Measurements from ENCODE around the gene NXPH2.
"Not testable (repeated sequence)": the region's sequence is repeated elsewhere in the genome, so short reads cannot be mapped to it uniquely, and the experiment has no call there.

NXPH2 gene

GRCh38 chr2:138760676-138761075 is 19.5 kb downstream of the NXPH2 start:
- no peak for DNase-seq (ENCODE audit: low read depth in 3 of 3, low spot score in 1 of 3)

DNA sequence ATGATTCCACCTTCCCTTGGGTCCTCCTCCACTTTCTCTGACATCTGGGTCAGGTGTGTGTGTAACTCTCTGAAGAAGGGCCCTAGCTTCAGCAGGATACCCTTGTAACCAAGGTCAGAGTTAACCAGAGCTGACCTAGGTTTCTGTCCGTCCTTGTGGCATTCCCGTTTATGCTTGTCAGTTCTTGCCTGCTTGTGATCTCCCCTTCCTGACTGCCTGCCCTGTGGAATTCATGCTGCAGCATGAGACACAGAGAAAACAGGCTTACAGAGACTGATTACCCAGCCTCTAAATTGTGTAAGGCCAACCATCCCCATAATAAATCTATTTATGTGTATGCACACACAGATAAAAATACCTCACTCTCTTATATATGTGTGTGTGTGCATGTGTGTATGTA is 22.8 kb downstream of the NXPH2 start:
- DNase-seq (ENCODE audit: low read depth in 3 of 3, low spot score in 1 of 3): no peak

DNA sequence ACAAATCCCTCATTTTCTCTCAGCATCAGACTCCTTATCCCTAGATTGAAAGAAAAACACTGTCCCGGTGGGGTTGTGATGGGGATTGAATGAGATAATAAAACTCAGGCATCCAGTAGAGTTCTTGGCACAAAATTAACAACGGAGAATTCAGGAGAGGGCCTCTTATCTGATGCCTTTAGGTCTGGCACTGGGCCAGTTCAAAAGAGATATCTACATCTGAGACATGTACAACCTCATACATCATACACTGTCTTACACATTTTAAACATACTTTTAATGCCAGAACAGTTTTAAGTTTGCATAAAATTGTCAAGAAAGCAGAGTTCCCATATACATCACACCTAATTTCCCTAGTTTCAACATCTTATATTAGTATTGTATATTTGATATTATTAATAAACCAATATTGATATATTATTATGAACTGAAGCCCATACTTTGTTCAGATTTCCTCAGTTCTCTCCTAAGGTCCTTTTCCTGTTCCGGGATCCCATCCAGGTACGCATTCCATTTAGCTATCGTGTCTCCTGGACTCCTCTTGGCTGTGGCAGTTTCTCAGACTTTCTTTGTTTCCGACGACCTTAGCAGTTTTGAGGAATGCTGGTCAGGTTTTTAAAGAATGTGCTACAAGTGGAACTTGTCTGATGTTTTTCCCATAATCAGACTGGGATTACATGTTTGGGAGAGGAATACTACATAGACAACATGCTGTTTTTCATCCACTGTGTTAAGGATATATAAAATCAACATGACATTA is 27.8 kb downstream of the NXPH2 start:
- no peak for DNase-seq (ENCODE audit: low read depth in 3 of 3, low spot score in 1 of 3)

DNA sequence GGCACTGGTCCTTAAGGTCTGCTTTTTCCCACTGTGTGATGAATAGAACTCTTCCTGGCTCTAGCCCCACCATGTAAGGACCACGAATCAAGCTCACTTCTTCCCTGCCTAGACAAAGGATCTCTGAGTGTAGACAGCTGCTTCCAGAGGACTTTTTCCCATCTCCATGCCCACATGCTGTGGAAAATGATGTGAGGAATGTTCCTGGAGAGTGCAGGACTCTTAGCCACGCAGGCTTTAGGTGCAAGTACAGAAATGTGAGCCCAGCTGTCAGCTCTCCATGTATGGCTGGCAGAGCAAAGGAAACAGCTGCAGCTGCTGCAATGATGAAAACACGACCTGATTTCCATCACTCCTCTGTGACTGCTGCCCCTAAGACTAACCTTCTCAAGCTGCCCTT is 35.5 kb downstream of the NXPH2 start:
- no peak for DNase-seq (ENCODE audit: low read depth in 3 of 3, low spot score in 1 of 3)

DNA sequence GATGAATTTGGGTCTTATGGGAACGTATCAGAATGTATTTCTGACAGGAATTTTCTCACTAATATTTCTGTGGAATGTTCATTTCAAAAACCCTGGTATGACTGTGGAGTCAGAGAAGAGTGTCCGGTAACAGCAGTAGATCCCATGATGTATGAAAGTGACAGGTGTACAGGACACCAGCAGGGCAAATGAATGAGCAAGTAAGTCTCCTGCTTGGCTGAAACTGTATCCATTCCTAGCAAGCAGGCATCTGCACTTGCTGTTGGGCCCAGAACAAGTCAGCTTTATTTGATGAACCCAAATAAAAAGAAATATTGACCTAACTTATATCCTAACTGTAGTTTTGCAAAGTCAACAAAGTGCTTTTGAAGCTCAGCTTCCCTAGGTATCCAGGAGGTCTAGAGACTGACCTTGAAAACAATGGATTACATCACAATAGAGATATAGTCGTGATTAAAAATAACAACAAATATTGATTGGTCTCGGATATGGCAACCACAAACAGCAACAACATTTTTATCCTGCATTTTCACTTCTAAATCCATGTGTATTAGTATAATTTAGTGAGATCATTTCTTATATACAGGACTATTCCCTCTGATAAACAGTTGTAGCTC is 37.6 kb downstream of the NXPH2 start:
- no peak for DNase-seq (ENCODE audit: low read depth in 3 of 3, low spot score in 1 of 3)

DNA sequence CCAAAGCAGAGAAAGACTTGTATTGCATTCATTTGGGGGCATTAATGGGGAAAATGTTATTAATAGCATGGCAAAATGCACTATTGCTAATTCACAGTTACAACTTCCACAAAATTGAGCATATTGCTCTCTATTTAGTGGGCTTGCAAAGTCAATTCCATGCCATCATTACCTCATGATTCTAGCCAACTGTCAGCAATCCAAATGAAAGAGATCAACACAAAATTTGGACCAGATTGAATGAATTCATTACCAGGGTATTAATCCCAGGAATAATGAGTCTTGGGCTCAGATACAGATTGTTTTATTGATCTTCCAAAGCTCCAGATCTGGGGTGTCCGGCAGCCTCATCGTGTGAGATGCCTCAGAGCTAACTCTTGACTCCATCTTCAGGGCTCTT is 38.3 kb downstream of the NXPH2 start:
- no peak for DNase-seq (ENCODE audit: low read depth in 3 of 3, low spot score in 1 of 3)

- DNase-seq (ENCODE audit: low read depth in 3 of 3, low spot score in 1 of 3): not testable (repeated sequence)
Measured at GRCh38 chr2:138737009-138737554, 43.1 kb downstream of the NXPH2 start.

DNA sequence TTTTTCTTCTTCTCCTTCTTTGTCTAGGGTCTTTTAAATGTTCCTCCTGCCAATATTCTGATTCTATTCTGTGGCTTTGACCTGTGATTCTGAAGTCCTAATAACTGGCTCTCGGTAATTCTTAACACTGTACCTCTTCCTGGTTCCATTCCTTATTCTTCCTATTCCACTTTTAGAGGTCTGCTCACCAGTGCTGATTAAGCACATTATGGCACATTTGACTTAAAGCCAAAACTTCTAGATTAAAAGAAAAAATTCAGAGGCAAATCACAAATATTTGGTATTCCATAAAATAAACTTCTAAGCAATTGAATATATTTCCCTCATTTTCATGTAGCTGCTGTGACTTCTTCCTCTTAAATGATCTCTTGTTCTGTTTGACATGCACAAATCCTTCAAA is 47.5 kb downstream of the NXPH2 start:
- no peak for DNase-seq (ENCODE audit: low read depth in 3 of 3, low spot score in 1 of 3)

- no peak for DNase-seq (ENCODE audit: low read depth in 3 of 3, low spot score in 1 of 3)
Measured at GRCh38 chr2:138730497-138731030, 49.6 kb downstream of the NXPH2 start.

DNA sequence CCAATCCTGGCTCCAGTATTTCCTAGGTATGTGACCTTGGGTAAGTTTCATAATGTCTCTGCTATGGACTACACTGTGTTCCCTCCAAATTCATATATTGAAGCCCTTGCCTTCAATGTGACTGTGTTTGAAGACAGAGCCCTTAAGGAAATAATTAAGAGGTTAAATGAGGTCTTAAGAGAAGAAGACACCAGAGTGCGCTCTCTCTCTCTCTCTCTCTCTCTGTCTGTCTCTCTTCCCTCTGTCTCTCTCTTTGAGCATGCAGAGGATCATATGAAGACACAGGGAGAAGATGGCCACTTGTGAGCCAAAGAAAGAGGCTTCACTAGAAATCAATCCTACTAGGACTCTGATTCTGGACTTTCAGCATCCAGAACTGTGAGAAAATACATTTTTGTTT is 52.2 kb downstream of the NXPH2 start:
- DNase-seq (ENCODE audit: low read depth in 3 of 3, low spot score in 1 of 3): no peak

DNA sequence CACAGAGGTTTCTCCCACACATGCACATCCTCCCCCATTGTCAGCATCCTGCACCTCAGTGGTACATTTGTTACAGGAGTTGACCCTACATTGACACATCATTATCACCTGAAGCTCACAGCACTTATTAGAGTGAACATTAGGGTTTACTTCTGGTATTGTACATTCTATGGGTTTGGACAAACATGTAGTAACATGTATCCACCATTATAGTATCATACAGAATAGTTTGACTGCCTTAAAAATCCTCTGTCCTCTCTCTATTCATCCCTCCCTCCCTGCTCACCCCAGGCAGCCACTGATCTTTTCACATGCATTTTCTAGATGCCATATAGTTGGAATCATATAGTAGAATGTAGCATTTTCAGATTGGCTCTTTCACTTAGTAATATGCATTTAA is 53.5 kb downstream of the NXPH2 start:
- DNase-seq (ENCODE audit: low read depth in 3 of 3, low spot score in 1 of 3): no peak

DNA sequence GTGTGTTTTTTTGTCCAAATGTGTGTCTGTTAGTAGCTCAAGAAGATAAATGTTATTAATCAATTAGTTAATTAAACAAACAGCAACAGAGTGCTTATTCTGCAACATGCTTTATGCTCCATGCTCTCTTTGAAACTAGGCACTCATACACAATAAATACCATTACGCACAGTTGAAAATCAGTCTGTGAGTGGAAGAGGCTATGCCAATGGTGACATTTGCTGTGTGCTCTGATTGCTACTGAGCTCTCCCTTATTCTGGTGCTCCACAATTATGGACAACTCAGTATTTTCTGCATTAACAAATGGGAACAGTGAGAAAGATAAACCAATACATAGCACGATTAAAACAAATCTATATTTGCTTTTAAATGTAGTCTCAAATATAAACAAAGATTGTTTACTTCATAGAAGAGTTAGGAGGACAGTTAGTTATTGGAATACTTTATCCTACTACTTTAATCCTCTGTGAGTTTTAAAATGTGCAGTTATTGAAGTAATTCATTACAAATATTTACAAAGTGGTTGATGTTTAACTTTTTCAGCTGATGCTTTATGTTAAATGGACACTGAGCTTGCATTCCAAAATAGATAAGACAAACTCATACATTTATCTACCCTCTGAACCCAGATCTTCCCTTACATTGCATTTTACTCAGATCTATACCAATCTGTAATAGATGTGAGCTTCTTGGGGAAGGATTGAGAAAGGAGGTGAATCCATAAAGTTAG is 55.3 kb downstream of the NXPH2 start:
- no peak for DNase-seq (ENCODE audit: low read depth in 3 of 3, low spot score in 1 of 3)

GRCh38 chr2:138724327-138724726 is 55.9 kb downstream of the NXPH2 start:
- DNase-seq (ENCODE audit: low read depth in 3 of 3, low spot score in 1 of 3): no peak

GRCh38 chr2:138723196-138723987 is 56.8 kb downstream of the NXPH2 start:
- DNase-seq (ENCODE audit: low read depth in 3 of 3, low spot score in 1 of 3): no peak

- no peak for DNase-seq (ENCODE audit: low read depth in 3 of 3, low spot score in 1 of 3)
Measured at GRCh38 chr2:138722316-138722715, 57.9 kb downstream of the NXPH2 start.

- DNase-seq (ENCODE audit: low read depth in 3 of 3, low spot score in 1 of 3): no peak
Measured at GRCh38 chr2:138720035-138720838, 60.0 kb downstream of the NXPH2 start.

GRCh38 chr2:138718405-138718804 is 61.8 kb downstream of the NXPH2 start:
- DNase-seq (ENCODE audit: low read depth in 3 of 3, low spot score in 1 of 3): no peak

- DNase-seq (ENCODE audit: low read depth in 3 of 3, low spot score in 1 of 3): no peak
Measured at GRCh38 chr2:138716183-138716582, 64.0 kb downstream of the NXPH2 start.

GRCh38 chr2:138713504-138713903 is 66.7 kb downstream of the NXPH2 start:
- DNase-seq (ENCODE audit: low read depth in 3 of 3, low spot score in 1 of 3): no peak

DNA sequence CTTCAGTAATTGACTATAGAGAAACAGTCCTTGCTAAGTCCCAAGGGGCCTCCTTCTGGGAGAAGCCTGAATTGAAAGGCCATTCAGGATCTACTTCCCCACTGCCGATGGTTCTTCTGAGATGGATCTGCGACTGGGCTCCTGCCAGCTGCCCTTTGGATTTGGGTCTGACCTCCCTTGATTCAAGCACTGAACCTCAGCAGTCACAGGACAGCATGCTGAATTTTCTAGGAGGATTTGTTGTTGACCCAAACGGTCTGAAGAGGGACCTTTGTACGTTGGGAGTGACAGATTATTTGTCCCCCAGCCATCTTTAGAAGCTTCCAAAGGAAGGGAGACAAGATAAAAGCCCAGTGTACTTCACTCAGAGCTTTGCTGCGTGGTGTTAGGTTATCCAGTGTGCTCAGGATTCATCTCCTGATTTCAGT is 67.1 kb downstream of the NXPH2 start:
- no peak for DNase-seq (ENCODE audit: low read depth in 3 of 3, low spot score in 1 of 3)

Data from stimulated activated CD4-positive, alpha-beta T cell treated with anti-CD3 and anti-CD28 coated beads, TNF-alpha, amount 100 ng/mL, for 1 hour (primary cell).